Smooth muscle cell (in vitro differentiated cells): ENCODE measurements around the gene SORCS2. TPM values are rescaled to one million over a fixed set of nuclear protein-coding genes. Genes with fewer than 3 reads are reported as not detected.

Experiments used
- DNase-seq: peaks from one replicate; lab custom pipeline; 2025; ENCODE audit not compliant: unreplicated experiment; lab: John Stamatoyannopoulos, UW
- H2AFZ ChIP-seq: fragments of 200-600 bp; sonication (generic); 2 replicates; pipeline ENCODE4 v1.6.0; 2016; ENCODE audit warnings: antibody characterized with exemption, low read depth, mild to moderate bottlenecking
- H3F3A ChIP-seq: fragments of 200-600 bp; sonication (generic); 2 replicates; pipeline ENCODE4 v1.6.0; 2017; ENCODE audit warnings: antibody characterized with exemption, low read depth
- H3K27ac ChIP-seq: fragments of 200-600 bp; sonication (generic); 2 replicates; pipeline ENCODE4 v1.5.1; 2016; ENCODE audit warnings: low read depth, mild to moderate bottlenecking
- H3K27me3 ChIP-seq: fragments of 200-600 bp; sonication (generic); 2 replicates; pipeline ENCODE4 v1.6.1; 2016; ENCODE audit warnings: low read depth, mild to moderate bottlenecking
- H3K36me3 ChIP-seq: fragments of 200-600 bp; sonication (generic); 2 replicates; pipeline ENCODE4 v1.5.1; 2016; ENCODE audit warnings: low read depth
- H3K4me1 ChIP-seq: fragments of 200-600 bp; sonication (generic); 2 replicates; pipeline ENCODE4 v1.5.1; 2016; ENCODE audit warnings: low read depth
- H3K4me2 ChIP-seq: fragments of 200-600 bp; sonication (generic); 2 replicates; pipeline ENCODE4 v1.6.0; 2016; ENCODE audit warnings: mild to moderate bottlenecking
- H3K4me3 ChIP-seq: fragments of 200-600 bp; sonication (generic); 2 replicates; pipeline ENCODE4 v1.5.1; 2016; ENCODE audit warnings: mild to moderate bottlenecking
- H3K79me2 ChIP-seq: fragments of 200-600 bp; sonication (generic); 2 replicates; pipeline ENCODE4 v1.6.0; 2016; ENCODE audit warnings: low read depth, mild to moderate bottlenecking
- H3K9ac ChIP-seq: fragments of 200-600 bp; sonication (generic); 2 replicates; pipeline ENCODE4 v1.6.0; 2016; ENCODE audit warnings: low read depth
- H3K9me3 ChIP-seq: fragments of 200-600 bp; sonication (generic); replicated peaks from 2 replicates; pipeline ENCODE4 v1.5.1; 2016; ENCODE audit warnings: low read depth
- H4K20me1 ChIP-seq: fragments of 200-600 bp; sonication (generic); 2 replicates; pipeline ENCODE4 v1.6.0; 2016; ENCODE audit warnings: low read depth
- WGBS: methylation state at CpG from one replicate; pipeline ENCODE4 v1.1.7; 2016; ENCODE audit warnings: low lambda C conversion rate; 5-methylcytosine and 5-hydroxymethylcytosine counted together
- polyA plus RNA-seq: library from polyadenylated mRNA; unstranded; fragments of >200 nt; fragmentation: Nextera tagmentation; extraction: Ambion mirVana; gene quantifications from 2 replicates; pipeline ENCODE4 v1.2.1, GENCODE V29; 2016
- total RNA-seq: library from RNA; depleted of rRNA; stranded (reverse); fragments of >200 nt; gene quantifications from 2 replicates; pipeline ENCODE4 v1.2.3, GENCODE V29; 2014
- TF ChIP-seq, protein P1 (sequence below): fragments of 200-600 bp; sonication (generic); IDR thresholded peaks from 2 replicates; pipeline ENCODE4 v1.5.1; 2017; ENCODE audit warnings: borderline replicate concordance, mild to moderate bottlenecking, antibody characterized with exemption; ENCODE audit not compliant: insufficient read depth, poor library complexity, severe bottlenecking

Gene SORCS2
- total and polyA plus RNA-seq, 2 experiments from 2014 or later, result 5.2 to 9.3 TPM

DNA sequence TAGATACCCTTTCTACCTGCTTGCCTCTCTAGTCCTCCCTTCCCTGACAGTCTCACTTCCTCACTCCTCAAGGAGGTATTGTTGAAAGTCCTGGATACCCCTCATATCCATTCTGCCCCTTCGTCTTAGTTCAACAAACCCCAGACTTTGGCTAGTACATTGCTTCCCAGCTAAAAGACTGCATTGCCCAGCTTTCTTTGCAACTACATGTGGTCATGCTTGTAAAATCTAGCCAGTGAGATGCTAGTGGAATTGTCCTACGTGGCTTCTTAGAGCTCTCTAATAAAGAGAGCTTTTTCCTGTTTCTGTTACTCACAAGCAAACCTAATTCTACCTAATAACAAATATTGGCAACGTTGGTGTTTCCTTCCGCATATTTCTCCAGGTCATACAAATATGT lies 480.3 kb downstream of the SORCS2 start:
- H3K4me2 ChIP-seq, result no peak overlapping the region
- no peak overlapping the region for H2AFZ ChIP-seq
- H3K9ac ChIP-seq, result no peak overlapping the region
- no peaks in the 10 kb centered on the region for H3K79me2 ChIP-seq
- no peak overlapping the region for H3K27ac ChIP-seq
- DNase-seq, result no peak
- H3K36me3 ChIP-seq, result no peaks in the 10 kb centered on the region
- H4K20me1 ChIP-seq, result no peaks in the 10 kb centered on the region
- TF ChIP-seq, protein P1, sequence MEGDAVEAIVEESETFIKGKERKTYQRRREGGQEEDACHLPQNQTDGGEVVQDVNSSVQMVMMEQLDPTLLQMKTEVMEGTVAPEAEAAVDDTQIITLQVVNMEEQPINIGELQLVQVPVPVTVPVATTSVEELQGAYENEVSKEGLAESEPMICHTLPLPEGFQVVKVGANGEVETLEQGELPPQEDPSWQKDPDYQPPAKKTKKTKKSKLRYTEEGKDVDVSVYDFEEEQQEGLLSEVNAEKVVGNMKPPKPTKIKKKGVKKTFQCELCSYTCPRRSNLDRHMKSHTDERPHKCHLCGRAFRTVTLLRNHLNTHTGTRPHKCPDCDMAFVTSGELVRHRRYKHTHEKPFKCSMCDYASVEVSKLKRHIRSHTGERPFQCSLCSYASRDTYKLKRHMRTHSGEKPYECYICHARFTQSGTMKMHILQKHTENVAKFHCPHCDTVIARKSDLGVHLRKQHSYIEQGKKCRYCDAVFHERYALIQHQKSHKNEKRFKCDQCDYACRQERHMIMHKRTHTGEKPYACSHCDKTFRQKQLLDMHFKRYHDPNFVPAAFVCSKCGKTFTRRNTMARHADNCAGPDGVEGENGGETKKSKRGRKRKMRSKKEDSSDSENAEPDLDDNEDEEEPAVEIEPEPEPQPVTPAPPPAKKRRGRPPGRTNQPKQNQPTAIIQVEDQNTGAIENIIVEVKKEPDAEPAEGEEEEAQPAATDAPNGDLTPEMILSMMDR, result no peak
- no peak overlapping the region for H3K4me3 ChIP-seq
- peaks cover 2% of the 10 kb centered on the region for H3K9me3 ChIP-seq
- no peaks in the 10 kb centered on the region for H3F3A ChIP-seq
- 77% methylated on average over 4 of the region's 4 CpGs for WGBS
- H3K4me1 ChIP-seq, result no peaks in the 10 kb centered on the region
- no peaks in the 10 kb centered on the region for H3K27me3 ChIP-seq

- Histone ChIP-seq H3K4me1 (no peaks in the 10 kb centered on the region), H3K9ac (no peak overlapping the region), H3K9me3 (peaks cover 2% of the 10 kb centered on the region), H3K79me2 (no peaks in the 10 kb centered on the region), H3K4me3 (no peak overlapping the region), H3K4me2 (no peak overlapping the region), H3F3A (no peaks in the 10 kb centered on the region), H4K20me1 (no peaks in the 10 kb centered on the region), H3K36me3 (no peaks in the 10 kb centered on the region), H3K27ac (no peak overlapping the region), H2AFZ (no peak overlapping the region), H3K27me3 (no peaks in the 10 kb centered on the region)
- DNase-seq, result no peak
- 76% methylated on average over 9 of the region's 9 CpGs for WGBS
- TF ChIP-seq, protein P1, result no peak
These were observed 480.8 kb downstream of the SORCS2 start for GRCh38 chr4:7673121-7673520.

- no peak overlapping the region for H2AFZ ChIP-seq
- H3K27ac ChIP-seq, result no peak overlapping the region
- H4K20me1 ChIP-seq, result no peaks in the 10 kb centered on the region
- H3K9me3 ChIP-seq, result peaks cover 2% of the 10 kb centered on the region
- no peak overlapping the region for H3K4me2 ChIP-seq
- no peaks in the 10 kb centered on the region for H3K36me3 ChIP-seq
- H3K4me3 ChIP-seq, result no peak overlapping the region
- no peaks in the 10 kb centered on the region for H3K4me1 ChIP-seq
- H3K27me3 ChIP-seq, result no peaks in the 10 kb centered on the region
- TF ChIP-seq, protein P1, result no peak
- H3K9ac ChIP-seq, result no peak overlapping the region
- no peaks in the 10 kb centered on the region for H3K79me2 ChIP-seq
- no peaks in the 10 kb centered on the region for H3F3A ChIP-seq
- no peak for DNase-seq
- 94% methylated on average over 7 of the region's 7 CpGs for WGBS
These were observed 482.4 kb downstream of the SORCS2 start for GRCh38 chr4:7674706-7675105.

GRCh38 chr4:7675136-7675535 lies 482.8 kb downstream of the SORCS2 start:
- Histone ChIP-seq H3K9ac (no peak overlapping the region), H3K4me2 (no peak overlapping the region), H4K20me1 (no peaks in the 10 kb centered on the region), H3K36me3 (no peaks in the 10 kb centered on the region), H3K9me3 (peaks cover 2% of the 10 kb centered on the region), H3K27me3 (no peaks in the 10 kb centered on the region), H3K4me3 (no peak overlapping the region), H3F3A (no peaks in the 10 kb centered on the region), H2AFZ (no peak overlapping the region), H3K4me1 (no peaks in the 10 kb centered on the region), H3K79me2 (no peaks in the 10 kb centered on the region), H3K27ac (no peak overlapping the region)
- TF ChIP-seq, protein P1, result no peak
- 93% methylated on average over 6 of the region's 6 CpGs for WGBS
- DNase-seq, result no peak
